Nephron (organoid): ENCODE data around the gene GALNT9.

ENCODE experiments used
- H3K27ac Mint-ChIP-seq, 3 experiments: 2 replicates each; pipeline ENCODE4 v1.8.0; 2020; ENCODE audit warnings: mixed read lengths in 3 of 3, mild to moderate bottlenecking in 2 of 3, moderate library complexity in 1 of 3
- H3K27me3 Mint-ChIP-seq: 2 replicates; pipeline ENCODE4 v1.8.0; 2021; ENCODE audit warnings: low read depth, mild to moderate bottlenecking, moderate library complexity, mixed read lengths
- H3K36me3 Mint-ChIP-seq: 2 replicates; pipeline ENCODE4 v1.8.0; 2020; ENCODE audit warnings: low read depth, mixed read lengths
- H3K4me1 Mint-ChIP-seq: 2 replicates; pipeline ENCODE4 v1.8.0; 2020; ENCODE audit warnings: mixed read lengths
- H3K4me3 Mint-ChIP-seq, 3 experiments: 2 replicates each; pipeline ENCODE4 v1.8.0; 2020; ENCODE audit warnings: mild to moderate bottlenecking in 3 of 3, mixed read lengths in 3 of 3, moderate library complexity in 2 of 3
- H3K9me3 Mint-ChIP-seq: 2 replicates; pipeline ENCODE4 v1.8.0; 2020; ENCODE audit warnings: mixed read lengths
- TF ChIP-seq, protein P1 (sequence below), 3 experiments: fragments of 200-600 bp; sonication (generic); IDR thresholded peaks; one replicate each; pipeline ENCODE4 v1.5.0; 2021; ENCODE audit warnings: antibody characterized with exemption in 3 of 3; ENCODE audit not compliant: unreplicated experiment in 3 of 3

GALNT9 gene

DNA sequence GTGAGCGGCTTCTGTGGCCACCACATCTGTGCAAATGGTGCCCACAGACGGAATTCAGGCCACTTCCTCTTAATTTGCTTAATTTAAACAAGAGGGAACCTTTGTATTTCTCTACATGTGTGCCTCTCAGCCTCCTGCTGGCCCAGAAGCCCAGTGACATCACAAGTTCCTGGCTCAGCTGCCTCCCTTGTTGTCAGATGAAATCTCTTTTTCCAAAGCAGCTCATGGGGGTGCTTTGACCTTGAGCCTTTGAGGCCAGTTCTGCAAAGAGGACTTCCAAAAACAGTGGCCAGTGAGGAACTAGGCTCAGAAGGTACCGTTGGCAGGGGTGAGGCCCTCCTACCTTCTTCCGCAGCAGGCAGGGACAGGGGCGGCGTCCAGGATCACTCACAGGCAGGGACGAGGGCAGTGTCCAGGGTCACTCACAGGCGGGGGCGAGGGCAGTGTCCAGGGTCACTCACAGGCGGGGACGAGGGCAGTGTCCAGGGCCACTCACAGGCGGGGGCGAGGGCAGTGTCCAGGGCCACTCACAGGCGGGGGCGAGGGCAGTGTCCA lies 35.0 kb upstream of the GALNT9 start:
- TF ChIP-seq, protein P1, sequence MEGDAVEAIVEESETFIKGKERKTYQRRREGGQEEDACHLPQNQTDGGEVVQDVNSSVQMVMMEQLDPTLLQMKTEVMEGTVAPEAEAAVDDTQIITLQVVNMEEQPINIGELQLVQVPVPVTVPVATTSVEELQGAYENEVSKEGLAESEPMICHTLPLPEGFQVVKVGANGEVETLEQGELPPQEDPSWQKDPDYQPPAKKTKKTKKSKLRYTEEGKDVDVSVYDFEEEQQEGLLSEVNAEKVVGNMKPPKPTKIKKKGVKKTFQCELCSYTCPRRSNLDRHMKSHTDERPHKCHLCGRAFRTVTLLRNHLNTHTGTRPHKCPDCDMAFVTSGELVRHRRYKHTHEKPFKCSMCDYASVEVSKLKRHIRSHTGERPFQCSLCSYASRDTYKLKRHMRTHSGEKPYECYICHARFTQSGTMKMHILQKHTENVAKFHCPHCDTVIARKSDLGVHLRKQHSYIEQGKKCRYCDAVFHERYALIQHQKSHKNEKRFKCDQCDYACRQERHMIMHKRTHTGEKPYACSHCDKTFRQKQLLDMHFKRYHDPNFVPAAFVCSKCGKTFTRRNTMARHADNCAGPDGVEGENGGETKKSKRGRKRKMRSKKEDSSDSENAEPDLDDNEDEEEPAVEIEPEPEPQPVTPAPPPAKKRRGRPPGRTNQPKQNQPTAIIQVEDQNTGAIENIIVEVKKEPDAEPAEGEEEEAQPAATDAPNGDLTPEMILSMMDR (IDR thresholded peaks at IDR 0.05; ENCODE audit: unreplicated experiment in 3 of 3): no peak
- no peak overlapping the region for H3K27ac Mint-ChIP-seq
- H3K36me3 Mint-ChIP-seq: peaks cover 3% of the 10 kb centered on the region
- peaks cover 24% of the 10 kb centered on the region for H3K27me3 Mint-ChIP-seq
- peaks cover 15% of the 10 kb centered on the region for H3K4me1 Mint-ChIP-seq
- H3K4me3 Mint-ChIP-seq: no peak overlapping the region
- H3K9me3 Mint-ChIP-seq: peaks cover 2% of the 10 kb centered on the region

DNA sequence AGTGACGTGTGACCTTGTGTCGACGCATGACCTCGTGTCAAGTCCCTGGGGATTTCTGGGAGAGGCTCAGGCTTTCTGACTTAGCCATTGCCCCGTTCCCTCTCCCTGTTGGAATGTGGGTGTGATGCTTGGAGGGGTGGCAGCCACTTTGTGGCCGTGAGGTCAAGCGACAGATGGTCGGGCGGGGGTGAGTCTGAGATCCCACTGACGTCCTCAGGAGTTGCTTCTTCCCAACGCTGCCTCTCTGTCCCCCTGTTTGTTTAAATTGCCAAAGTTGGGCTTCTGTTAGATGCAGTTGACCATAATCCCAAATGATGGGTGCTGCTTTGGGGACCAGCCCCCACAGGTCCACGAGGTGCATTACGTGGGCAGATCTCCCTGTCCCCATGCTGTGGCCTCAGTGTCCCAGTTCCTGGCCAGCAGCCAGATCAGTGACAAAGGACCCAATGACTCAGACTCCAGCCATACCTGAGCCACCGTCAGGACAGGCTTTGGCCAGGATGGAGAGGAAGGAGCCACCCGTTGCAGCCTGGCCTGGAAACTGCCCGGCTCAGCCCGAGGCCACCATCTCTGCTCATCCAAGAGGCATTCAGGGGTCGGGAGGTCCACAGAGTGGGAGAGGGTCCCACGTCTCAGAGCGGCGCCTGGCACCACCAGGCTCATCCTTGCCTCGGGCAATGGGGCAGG lies 34.4 kb upstream of the GALNT9 start:
- Mint-ChIP-seq H3K4me1 (peaks cover 15% of the 10 kb centered on the region), H3K9me3 (peaks cover 2% of the 10 kb centered on the region), H3K27me3 (peaks cover 21% of the 10 kb centered on the region), H3K4me3 (no peak overlapping the region), H3K36me3 (peaks cover 3% of the 10 kb centered on the region), H3K27ac (no peak overlapping the region)
- TF ChIP-seq, protein P1 (IDR thresholded peaks at IDR 0.05; ENCODE audit: unreplicated experiment in 3 of 3): no peak

- peaks cover 14% of the 10 kb centered on the region for H3K4me1 Mint-ChIP-seq
- TF ChIP-seq, protein P1 (IDR thresholded peaks at IDR 0.05; ENCODE audit: unreplicated experiment in 3 of 3): no peak
- no peak overlapping the region for H3K4me3 Mint-ChIP-seq
- H3K36me3 Mint-ChIP-seq: peaks cover 3% of the 10 kb centered on the region
- H3K27ac Mint-ChIP-seq: no peak overlapping the region
- peaks cover 18% of the 10 kb centered on the region for H3K27me3 Mint-ChIP-seq
- H3K9me3 Mint-ChIP-seq: peaks cover 2% of the 10 kb centered on the region
These were observed 33.7 kb upstream of the GALNT9 start for GRCh38 chr12:132362996-132363660.

GRCh38 chr12:132360906-132361777 lies 31.8 kb upstream of the GALNT9 start:
- H3K36me3 Mint-ChIP-seq: peaks cover 3% of the 10 kb centered on the region
- no peak overlapping the region for H3K27ac Mint-ChIP-seq
- H3K4me3 Mint-ChIP-seq: no peak overlapping the region
- H3K27me3 Mint-ChIP-seq: peaks cover 17% of the 10 kb centered on the region
- peaks cover 10% of the 10 kb centered on the region for H3K4me1 Mint-ChIP-seq
- TF ChIP-seq, protein P1 (IDR thresholded peaks at IDR 0.05; ENCODE audit: unreplicated experiment in 3 of 3): no peak
- peaks cover 2% of the 10 kb centered on the region for H3K9me3 Mint-ChIP-seq

DNA sequence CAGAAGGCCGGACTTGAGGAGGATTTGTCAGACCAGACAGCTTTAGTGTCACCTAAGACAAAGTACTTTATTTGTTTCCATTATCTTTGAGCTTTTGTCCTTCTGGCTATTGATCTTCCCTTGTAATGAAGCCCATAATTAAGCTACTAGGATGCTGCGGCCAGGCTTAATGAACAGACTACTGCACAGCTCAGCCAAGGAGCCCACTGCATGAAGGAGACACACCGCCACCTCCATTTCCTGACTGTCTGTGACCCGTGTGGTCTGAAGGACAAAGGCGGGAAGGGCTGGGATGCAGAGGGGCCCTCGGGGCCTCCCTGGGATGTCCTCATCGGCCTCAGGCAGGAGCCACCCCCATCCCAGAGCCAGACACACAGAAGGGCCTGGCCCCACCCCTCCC lies 31.0 kb upstream of the GALNT9 start:
- TF ChIP-seq, protein P1 (IDR thresholded peaks at IDR 0.05; ENCODE audit: unreplicated experiment in 3 of 3): no peak
- Mint-ChIP-seq H3K27ac (no peak overlapping the region), H3K36me3 (peaks cover 3% of the 10 kb centered on the region), H3K27me3 (peaks cover 24% of the 10 kb centered on the region), H3K4me3 (no peak overlapping the region), H3K4me1 (peaks cover 10% of the 10 kb centered on the region), H3K9me3 (peaks cover 2% of the 10 kb centered on the region)
